CD14-positive monocyte (primary cell): Measurements from ENCODE around the gene ARID1B. TPM values are rescaled to one million over a fixed set of nuclear protein-coding genes. Genes with fewer than 3 reads are reported as not detected.

Source experiments
- DNase-seq, 3 donors: peaks; one replicate each; pipeline ENCODE4 v3.0.0-alpha.2; 2011 to 2022
- H2AFZ ChIP-seq: 2 replicates; pipeline ENCODE4 v1.6.0; 2012; ENCODE audit warnings: mild to moderate bottlenecking, low read depth, low read length, inconsistent platforms; ENCODE audit not compliant: insufficient read depth, poor library complexity, severe bottlenecking
- H3K27ac ChIP-seq, 2 donors: 1 replicate in 1 of 2; 2 replicates in 1 of 2; pipeline ENCODE4 v1.5.1; 2012 to 2013; ENCODE audit warnings: low read length in 2 of 2, control low read depth in 1 of 2, inconsistent platforms in 1 of 2, low read depth in 1 of 2, mild to moderate bottlenecking in 1 of 2
- H3K27me3 ChIP-seq, 2 donors: one replicate each; pipeline versions ENCODE4 v1.6.0 to v1.6.1; 2011 to 2013; ENCODE audit warnings: low read length in 2 of 2; ENCODE audit not compliant: control insufficient read depth in 2 of 2, insufficient read depth in 2 of 2
- H3K36me3 ChIP-seq, 2 donors: replicated peaks in 1 of 2; 1 replicate in 1 of 2; 2 replicates in 1 of 2; pipeline versions ENCODE4 v1.5.1 to v1.6.1; 2012 to 2013; ENCODE audit warnings: low read length in 2 of 2, control low read depth in 1 of 2, inconsistent platforms in 1 of 2, mild to moderate bottlenecking in 1 of 2; ENCODE audit not compliant: insufficient read depth in 2 of 2, control insufficient read depth in 1 of 2
- H3K4me1 ChIP-seq, 2 donors: 1 replicate in 1 of 2; 2 replicates in 1 of 2; pipeline versions ENCODE4 v1.5.1 to v1.6.1; 2012 to 2013; ENCODE audit warnings: low read length in 2 of 2, control low read depth in 1 of 2, inconsistent platforms in 1 of 2, mild to moderate bottlenecking in 1 of 2, moderate library complexity in 1 of 2; ENCODE audit not compliant: insufficient read depth in 2 of 2, control insufficient read depth in 1 of 2
- H3K4me2 ChIP-seq: replicated peaks from 2 replicates; pipeline ENCODE3; 2012; ENCODE audit warnings: low read length, moderate library complexity, mild to moderate bottlenecking; ENCODE audit not compliant: poor library complexity, severe bottlenecking; ENCODE audit errors: extremely low read depth
- H3K4me3 ChIP-seq, 3 experiments: fragments of 200-600 bp in 1 of 3; sonication (generic) in 1 of 3; replicated peaks in 1 of 3; 1 replicate in 2 of 3; 2 replicates in 1 of 3; pipeline ENCODE4 v1.5.1; 2011 to 2013; ENCODE audit warnings: low read length in 3 of 3, mild to moderate bottlenecking in 3 of 3, control low read depth in 2 of 3, low read depth in 2 of 3, inconsistent platforms in 1 of 3, moderate library complexity in 1 of 3
- H3K79me2 ChIP-seq: 2 replicates; pipeline ENCODE4 v1.6.0; 2012; ENCODE audit warnings: mild to moderate bottlenecking, control low read depth, inconsistent platforms, low read length, moderate library complexity; ENCODE audit not compliant: insufficient read depth
- H3K9ac ChIP-seq: 2 replicates; pipeline ENCODE4 v1.6.0; 2017; ENCODE audit warnings: low read length, mild to moderate bottlenecking; ENCODE audit not compliant: insufficient read depth, poor library complexity, severe bottlenecking
- H3K9me3 ChIP-seq, 2 donors: replicated peaks in 1 of 2; 1 replicate in 1 of 2; 2 replicates in 1 of 2; pipeline versions ENCODE4 v1.5.1 to v1.6.1; 2012 to 2013; ENCODE audit warnings: low read length in 2 of 2, control low read depth in 1 of 2; ENCODE audit not compliant: control insufficient read depth in 1 of 2, insufficient read depth in 1 of 2
- H4K20me1 ChIP-seq: 2 replicates; pipeline ENCODE4 v1.6.0; 2012; ENCODE audit warnings: mild to moderate bottlenecking, low read length, control low read depth, moderate library complexity; ENCODE audit not compliant: insufficient read depth
- H3K27ac Mint-ChIP-seq, 7 donors: one replicate each; pipeline ENCODE4 v1.8.0; 2020; ENCODE audit warnings: mild to moderate bottlenecking in 7 of 7, mixed read lengths in 7 of 7, moderate library complexity in 6 of 7, inconsistent platforms in 2 of 7
- H3K27me3 Mint-ChIP-seq, 3 donors: one replicate each; pipeline ENCODE4 v1.8.0; 2021 to 2022; ENCODE audit warnings: low read depth in 3 of 3, mild to moderate bottlenecking in 3 of 3, mixed read lengths in 3 of 3, moderate library complexity in 3 of 3, inconsistent platforms in 1 of 3
- H3K36me3 Mint-ChIP-seq, 2 donors: one replicate each; pipeline ENCODE4 v1.8.0; 2020; ENCODE audit warnings: mixed read lengths in 2 of 2, inconsistent platforms in 1 of 2, mild to moderate bottlenecking in 1 of 2
- H3K4me1 Mint-ChIP-seq: one replicate; pipeline ENCODE4 v1.8.0; 2020; ENCODE audit warnings: mild to moderate bottlenecking, mixed read lengths
- H3K4me3 Mint-ChIP-seq, 2 donors: one replicate each; pipeline ENCODE4 v1.8.0; 2020; ENCODE audit warnings: mild to moderate bottlenecking in 2 of 2, mixed read lengths in 2 of 2, moderate library complexity in 1 of 2
- H3K9me3 Mint-ChIP-seq, 7 donors: one replicate each; pipeline ENCODE4 v1.8.0; 2020 to 2022; ENCODE audit warnings: mixed read lengths in 7 of 7, mild to moderate bottlenecking in 6 of 7, moderate library complexity in 6 of 7, inconsistent platforms in 2 of 7
- WGBS: methylation state at CpG from one replicate; pipeline ENCODE4 v1.1.5; 2013; ENCODE audit warnings: missing lambda C conversion rate; ENCODE audit not compliant: insufficient coverage; 5-methylcytosine and 5-hydroxymethylcytosine counted together
- intact Hi-C, 2 donors: fragments of 100-400 bp; cut with micrococcal nuclease; formaldehyde crosslinking; loops; one replicate each; pipeline versions ENCODE4 v1.15.0 to v1.15.1; 2023
- polyA plus RNA-seq, 3 donors: library from polyadenylated mRNA; depleted of rRNA in 1 of 3; unstranded in 2 of 3; stranded (reverse) in 1 of 3; fragments of 300-500 nt in 2 of 3; fragments of >200 nt in 1 of 3; fragmentation: Illumina TruSeq in 2 of 3; gene quantifications; 1 replicate in 2 of 3; 2 replicates in 1 of 3; pipeline ENCODE4 v1.2.3, GENCODE V29; 2012 to 2021
- TF ChIP-seq, protein P1 (sequence below): fragments of 200-600 bp; IDR thresholded peaks from one replicate; pipeline ENCODE4 v1.8.0; 2022; ENCODE audit warnings: antibody characterized with exemption, mild to moderate bottlenecking

Gene ARID1B
- polyA plus RNA-seq, 3 donors = 3.2 to 22.1 (median 3.8) TPM

DNA sequence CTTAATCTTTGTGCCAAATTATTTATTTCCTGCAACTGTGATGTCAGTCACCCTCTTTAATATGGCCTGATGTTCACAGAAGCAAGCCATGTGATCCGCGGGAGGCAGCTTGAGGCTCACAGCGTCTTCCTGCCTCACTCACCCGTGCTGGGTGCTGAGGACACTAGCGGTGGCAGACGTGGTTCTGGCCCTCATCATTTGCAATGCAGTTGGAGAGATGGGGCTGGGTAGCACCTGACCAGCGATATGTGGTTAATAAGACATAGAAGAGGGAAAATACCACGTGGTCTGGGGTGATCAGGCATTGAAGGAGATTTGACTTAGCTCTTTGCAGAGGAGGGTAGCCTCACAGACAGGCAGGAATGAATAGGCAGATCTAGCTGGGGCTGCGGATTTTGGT is 281.4 kb downstream of the ARID1B start:
- intact Hi-C loops = no loop called here
- H3K9me3 Mint-ChIP-seq = peaks cover 0 to 7% (median 3%) of the 10 kb centered on the region in 7 donors
- H4K20me1 ChIP-seq = peaks cover 15% of the 10 kb centered on the region
- H3K4me1 ChIP-seq = peaks cover 3 to 9% of the 10 kb centered on the region in 2 donors
- H3K27me3 Mint-ChIP-seq = no peaks in the 10 kb centered on the region
- H3K79me2 ChIP-seq = peaks cover 6% of the 10 kb centered on the region
- TF ChIP-seq, protein P1, sequence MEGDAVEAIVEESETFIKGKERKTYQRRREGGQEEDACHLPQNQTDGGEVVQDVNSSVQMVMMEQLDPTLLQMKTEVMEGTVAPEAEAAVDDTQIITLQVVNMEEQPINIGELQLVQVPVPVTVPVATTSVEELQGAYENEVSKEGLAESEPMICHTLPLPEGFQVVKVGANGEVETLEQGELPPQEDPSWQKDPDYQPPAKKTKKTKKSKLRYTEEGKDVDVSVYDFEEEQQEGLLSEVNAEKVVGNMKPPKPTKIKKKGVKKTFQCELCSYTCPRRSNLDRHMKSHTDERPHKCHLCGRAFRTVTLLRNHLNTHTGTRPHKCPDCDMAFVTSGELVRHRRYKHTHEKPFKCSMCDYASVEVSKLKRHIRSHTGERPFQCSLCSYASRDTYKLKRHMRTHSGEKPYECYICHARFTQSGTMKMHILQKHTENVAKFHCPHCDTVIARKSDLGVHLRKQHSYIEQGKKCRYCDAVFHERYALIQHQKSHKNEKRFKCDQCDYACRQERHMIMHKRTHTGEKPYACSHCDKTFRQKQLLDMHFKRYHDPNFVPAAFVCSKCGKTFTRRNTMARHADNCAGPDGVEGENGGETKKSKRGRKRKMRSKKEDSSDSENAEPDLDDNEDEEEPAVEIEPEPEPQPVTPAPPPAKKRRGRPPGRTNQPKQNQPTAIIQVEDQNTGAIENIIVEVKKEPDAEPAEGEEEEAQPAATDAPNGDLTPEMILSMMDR = no peak
- DNase-seq = no peak
- H3K4me3 ChIP-seq = no peak overlapping the region
- H3K27ac Mint-ChIP-seq = no peak overlapping the region
- H3K4me3 Mint-ChIP-seq = no peak overlapping the region
- H3K27me3 ChIP-seq = no peaks in the 10 kb centered on the region
- H3K36me3 Mint-ChIP-seq = peaks cover 16 to 19% of the 10 kb centered on the region in 2 donors
- H3K36me3 ChIP-seq = peaks cover 0 to 10% of the 10 kb centered on the region in 2 donors
- H3K4me1 Mint-ChIP-seq = peaks cover 16% of the 10 kb centered on the region
- H3K9me3 ChIP-seq = peaks cover 0 to 3% of the 10 kb centered on the region in 2 donors
- 95% methylated on average over 7 of the region's 9 CpGs for WGBS
- no peak overlapping the region for H2AFZ ChIP-seq
- H3K4me2 ChIP-seq = no peak overlapping the region
- no peak overlapping the region for H3K27ac ChIP-seq
- H3K9ac ChIP-seq = no peak overlapping the region

DNA sequence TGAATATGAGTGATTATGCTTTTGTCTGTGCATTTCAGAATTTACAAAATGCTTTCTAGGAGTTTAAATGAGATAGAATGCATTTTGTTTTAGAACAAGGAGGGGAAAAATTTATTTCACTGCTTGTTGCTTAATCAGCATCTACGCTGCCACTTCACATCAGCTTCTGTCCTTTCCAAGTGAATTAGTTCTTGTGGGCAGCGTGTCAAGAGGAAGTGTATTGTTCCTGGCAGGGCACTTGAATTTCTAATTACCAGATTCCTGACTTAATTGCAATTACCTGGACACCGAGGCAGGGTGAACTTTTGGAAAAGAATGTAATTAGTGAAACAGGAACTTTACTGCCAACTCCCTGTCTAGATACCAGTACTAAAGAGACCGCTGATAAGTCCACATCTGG is 282.6 kb downstream of the ARID1B start:
- Histone ChIP-seq H3K4me3 (no peak overlapping the region), H4K20me1 (peaks cover 11% of the 10 kb centered on the region), H3K27ac (no peak overlapping the region), H3K9ac (no peak overlapping the region), H3K79me2 (peaks cover 6% of the 10 kb centered on the region), H3K27me3 (no peaks in the 10 kb centered on the region), H3K4me2 (no peak overlapping the region), H3K4me1 (peaks cover 1 to 4% of the 10 kb centered on the region in 2 donors), H3K9me3 (peaks cover 0 to 3% of the 10 kb centered on the region in 2 donors), H2AFZ (no peak overlapping the region), H3K36me3 (peaks cover 0 to 10% of the 10 kb centered on the region in 2 donors)
- intact Hi-C loops = no loop called here
- H3K27me3 Mint-ChIP-seq = no peaks in the 10 kb centered on the region
- no peak for DNase-seq
- H3K36me3 Mint-ChIP-seq = peaks cover 18 to 19% of the 10 kb centered on the region in 2 donors
- H3K4me3 Mint-ChIP-seq = no peak overlapping the region
- H3K4me1 Mint-ChIP-seq = peaks cover 14% of the 10 kb centered on the region
- peaks cover 0 to 7% (median 3%) of the 10 kb centered on the region in 7 donors for H3K9me3 Mint-ChIP-seq
- WGBS = no CpG with 5 or more reads among the region's 4 CpGs
- peak overlapping the region in 2 of 7 donors; percentile 13 to 30 for H3K27ac Mint-ChIP-seq
- TF ChIP-seq, protein P1 = no peak
